ENCODE measurements around the gene UBFD1.

DNA sequence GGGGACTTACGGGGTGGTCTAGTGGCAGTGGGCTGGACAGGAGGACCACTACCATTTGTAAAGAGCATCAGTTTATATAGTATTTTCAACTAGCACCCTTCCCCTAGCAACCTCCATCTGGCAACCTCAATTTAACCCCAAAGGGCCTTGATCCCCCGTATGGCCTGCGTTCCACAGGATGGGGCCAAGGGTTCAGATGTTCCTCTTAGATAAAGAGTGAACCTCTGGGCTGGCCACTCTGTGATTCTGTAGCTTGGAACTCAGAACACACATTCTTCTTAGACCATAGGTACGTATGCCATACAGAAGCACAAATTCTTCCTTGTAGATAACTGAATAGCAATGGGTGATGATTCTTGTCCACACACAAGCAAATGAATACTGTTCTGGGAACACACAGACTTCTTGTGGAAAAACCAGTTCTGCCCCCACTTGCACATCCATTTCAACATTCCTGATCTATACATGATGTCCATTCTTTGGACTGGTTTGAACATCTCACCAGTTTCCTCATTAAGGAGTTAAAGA lies 45.3 kb upstream of the UBFD1 start:
- TF ChIP-seq CTCF (IDR thresholded peaks at IDR 0.05): no peak
- TF ChIP-seq EP300 (IDR thresholded peaks at IDR 0.05): no peak

Measured in upper lobe of left lung (tissue), 4 donors.